Activated B cell treated with CpG ODN at 0.5 μM for 24 hours (primary cell): Measurements from ENCODE around the gene NPHP4. TPM values are rescaled to one million over a fixed set of nuclear protein-coding genes. Genes with fewer than 3 reads are reported as not detected.

Experiments used
- ATAC-seq: fragments of 200-7000 bp; cut with Tn5 transposase; one replicate; pipeline ENCODE4 v1.10.0; 2021; ENCODE audit warnings: low read depth, mild to moderate bottlenecking, moderate library complexity
- CTCF ChIA-PET: fragments of 350-600 bp; sonication (Branson Sonifier 250); formaldehyde crosslinking; loops from one replicate; lab custom pipeline; 2021; ENCODE audit warnings: antibody characterized with exemption; lab: Charles Lee
- POLR2A ChIA-PET: fragments of 350-600 bp; sonication (Branson Sonifier 250); formaldehyde crosslinking; loops from one replicate; lab custom pipeline; 2021; ENCODE audit warnings: antibody characterized with exemption; lab: Charles Lee
- DNase-seq: peaks from one replicate; pipeline ENCODE4 v3.0.0; 2022
- H3K27ac Mint-ChIP-seq: one replicate; pipeline ENCODE4 v1.8.0; 2020; ENCODE audit warnings: mixed read lengths
- H3K27me3 Mint-ChIP-seq: one replicate; pipeline ENCODE4 v1.8.0; 2021; ENCODE audit warnings: mixed read lengths
- H3K36me3 Mint-ChIP-seq: one replicate; pipeline ENCODE4 v1.8.0; 2021; ENCODE audit warnings: low read depth, mixed read lengths
- H3K4me1 Mint-ChIP-seq: one replicate; pipeline ENCODE4 v1.8.0; 2021; ENCODE audit warnings: mixed read lengths
- H3K4me3 Mint-ChIP-seq: one replicate; pipeline ENCODE4 v1.8.0; 2020; ENCODE audit warnings: mild to moderate bottlenecking, mixed read lengths
- H3K9me3 Mint-ChIP-seq: one replicate; pipeline ENCODE4 v1.8.0; 2020; ENCODE audit warnings: mixed read lengths
- intact Hi-C: fragments of 100-400 bp; cut with micrococcal nuclease; formaldehyde crosslinking; loops from one replicate; pipeline ENCODE4 v1.15.1; 2024
- total RNA-seq: library from RNA; stranded (reverse); gene quantifications from 2 replicates; pipeline ENCODE4 v1.2.3, GENCODE V29; 2022
- TF ChIP-seq, protein P1 (sequence below): fragments of 200-600 bp; IDR thresholded peaks from one replicate; pipeline ENCODE4 v1.8.0; 2022; ENCODE audit warnings: antibody characterized with exemption, mild to moderate bottlenecking

The NPHP4 gene
- total RNA-seq, 1 donor from 2014 or later, result 8.0 TPM

DNA sequence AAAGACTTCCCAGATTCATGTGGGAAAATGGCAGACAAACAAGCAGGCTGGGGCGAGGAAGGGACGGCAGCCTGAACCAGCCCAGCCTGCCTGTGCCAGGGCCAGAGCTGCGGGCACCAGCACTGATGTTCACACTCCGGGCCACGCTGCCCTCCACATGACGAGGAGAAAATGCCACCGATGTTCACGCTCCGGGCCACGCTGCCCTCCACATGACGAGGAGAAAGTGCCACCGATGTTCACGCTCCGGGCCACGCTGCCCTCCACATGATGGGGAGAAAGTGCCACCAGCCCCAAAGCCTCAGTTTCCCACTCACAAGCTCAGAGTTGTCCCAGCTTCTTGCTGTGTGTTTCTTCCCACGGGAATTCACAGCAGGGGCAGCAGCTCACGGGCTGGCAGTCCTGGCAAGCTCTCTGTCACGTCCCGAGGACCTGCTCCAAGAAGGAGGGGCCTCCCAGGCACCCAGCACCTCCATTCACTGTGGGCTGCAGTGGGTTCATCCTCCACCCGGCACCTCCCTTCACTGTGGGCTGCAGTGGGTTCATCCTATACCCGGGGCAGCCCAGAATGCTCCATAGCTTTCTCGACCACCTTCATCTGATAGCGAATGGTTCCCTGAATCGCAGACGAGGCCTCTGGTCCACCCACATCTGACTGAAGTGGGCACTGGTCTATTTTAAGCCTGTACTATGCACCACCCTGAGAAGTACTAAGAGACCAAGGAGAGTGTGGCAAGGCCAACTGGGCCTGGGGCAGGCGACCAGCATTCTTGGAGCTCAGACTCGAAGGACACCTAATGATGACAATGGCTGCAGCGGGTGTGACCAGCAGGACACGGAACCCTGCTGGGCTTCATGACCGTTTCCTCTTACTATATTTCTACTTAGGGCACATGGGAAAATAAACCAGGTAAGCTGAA, 108.8 kb downstream of the NPHP4 start:
- CTCF ChIA-PET, result no interaction called here

DNA sequence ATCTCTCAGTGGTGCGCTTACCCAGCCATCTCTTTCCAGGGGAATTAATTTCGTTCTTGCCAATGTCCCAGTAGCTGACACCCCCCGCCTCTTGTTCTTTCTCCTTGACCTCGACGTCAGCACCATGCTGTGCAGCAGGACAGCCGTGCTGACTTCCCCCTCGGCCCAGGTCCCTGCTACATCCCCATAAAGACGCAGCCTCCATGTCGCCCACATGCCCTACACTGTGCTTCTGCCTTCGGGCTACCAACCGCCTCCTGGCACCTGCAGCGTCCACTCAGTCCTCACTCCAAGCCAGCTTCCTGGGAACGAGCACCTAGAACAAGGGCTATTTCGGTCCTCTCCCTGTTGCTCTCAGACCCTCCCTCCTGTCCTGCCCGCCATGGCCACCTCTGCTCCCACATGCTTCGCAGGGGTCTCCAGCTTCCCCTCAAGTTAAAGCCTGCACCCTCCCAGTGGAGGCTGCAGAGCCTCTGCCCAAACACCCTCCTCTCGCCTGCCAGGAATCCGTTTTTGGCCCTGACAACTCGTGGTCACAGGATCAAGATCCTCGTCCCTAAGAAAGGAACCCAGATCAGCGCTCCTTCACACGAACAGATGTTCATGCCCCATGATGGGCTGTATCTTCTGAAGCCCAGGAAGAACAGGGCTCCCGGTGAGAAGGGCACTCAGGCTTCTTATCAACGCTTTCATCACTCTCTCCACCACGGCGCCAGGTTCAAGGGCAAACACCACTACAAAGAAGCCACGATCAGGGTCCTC, 109.7 kb downstream of the NPHP4 start:
- ChIA-PET POLR2A (no interaction called here), CTCF (no interaction called here)
- TF ChIP-seq, protein P1, sequence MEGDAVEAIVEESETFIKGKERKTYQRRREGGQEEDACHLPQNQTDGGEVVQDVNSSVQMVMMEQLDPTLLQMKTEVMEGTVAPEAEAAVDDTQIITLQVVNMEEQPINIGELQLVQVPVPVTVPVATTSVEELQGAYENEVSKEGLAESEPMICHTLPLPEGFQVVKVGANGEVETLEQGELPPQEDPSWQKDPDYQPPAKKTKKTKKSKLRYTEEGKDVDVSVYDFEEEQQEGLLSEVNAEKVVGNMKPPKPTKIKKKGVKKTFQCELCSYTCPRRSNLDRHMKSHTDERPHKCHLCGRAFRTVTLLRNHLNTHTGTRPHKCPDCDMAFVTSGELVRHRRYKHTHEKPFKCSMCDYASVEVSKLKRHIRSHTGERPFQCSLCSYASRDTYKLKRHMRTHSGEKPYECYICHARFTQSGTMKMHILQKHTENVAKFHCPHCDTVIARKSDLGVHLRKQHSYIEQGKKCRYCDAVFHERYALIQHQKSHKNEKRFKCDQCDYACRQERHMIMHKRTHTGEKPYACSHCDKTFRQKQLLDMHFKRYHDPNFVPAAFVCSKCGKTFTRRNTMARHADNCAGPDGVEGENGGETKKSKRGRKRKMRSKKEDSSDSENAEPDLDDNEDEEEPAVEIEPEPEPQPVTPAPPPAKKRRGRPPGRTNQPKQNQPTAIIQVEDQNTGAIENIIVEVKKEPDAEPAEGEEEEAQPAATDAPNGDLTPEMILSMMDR, result no peak
- no peak overlapping the region for H3K4me3 Mint-ChIP-seq
- H3K4me1 Mint-ChIP-seq, result no peaks in the 10 kb centered on the region
- intact Hi-C loops, result no loop called here
- H3K36me3 Mint-ChIP-seq, result peaks cover 22% of the 10 kb centered on the region
- peaks cover 11% of the 10 kb centered on the region for H3K9me3 Mint-ChIP-seq
- H3K27ac Mint-ChIP-seq, result no peak overlapping the region
- no peaks in the 10 kb centered on the region for H3K27me3 Mint-ChIP-seq
- DNase-seq, result no peak
- no peak for ATAC-seq

More for the DNA sequence above, 108.8 kb downstream of the NPHP4 start:
- Mint-ChIP-seq H3K4me3 (no peak overlapping the region), H3K4me1 (no peaks in the 10 kb centered on the region), H3K36me3 (peaks cover 22% of the 10 kb centered on the region), H3K27me3 (no peaks in the 10 kb centered on the region), H3K9me3 (peaks cover 11% of the 10 kb centered on the region), H3K27ac (no peak overlapping the region)
- POLR2A ChIA-PET, result no interaction called here
- intact Hi-C loops, result no loop called here
- ATAC-seq (no peak), DNase-seq (no peak)
- TF ChIP-seq, protein P1, result no peak

DNA sequence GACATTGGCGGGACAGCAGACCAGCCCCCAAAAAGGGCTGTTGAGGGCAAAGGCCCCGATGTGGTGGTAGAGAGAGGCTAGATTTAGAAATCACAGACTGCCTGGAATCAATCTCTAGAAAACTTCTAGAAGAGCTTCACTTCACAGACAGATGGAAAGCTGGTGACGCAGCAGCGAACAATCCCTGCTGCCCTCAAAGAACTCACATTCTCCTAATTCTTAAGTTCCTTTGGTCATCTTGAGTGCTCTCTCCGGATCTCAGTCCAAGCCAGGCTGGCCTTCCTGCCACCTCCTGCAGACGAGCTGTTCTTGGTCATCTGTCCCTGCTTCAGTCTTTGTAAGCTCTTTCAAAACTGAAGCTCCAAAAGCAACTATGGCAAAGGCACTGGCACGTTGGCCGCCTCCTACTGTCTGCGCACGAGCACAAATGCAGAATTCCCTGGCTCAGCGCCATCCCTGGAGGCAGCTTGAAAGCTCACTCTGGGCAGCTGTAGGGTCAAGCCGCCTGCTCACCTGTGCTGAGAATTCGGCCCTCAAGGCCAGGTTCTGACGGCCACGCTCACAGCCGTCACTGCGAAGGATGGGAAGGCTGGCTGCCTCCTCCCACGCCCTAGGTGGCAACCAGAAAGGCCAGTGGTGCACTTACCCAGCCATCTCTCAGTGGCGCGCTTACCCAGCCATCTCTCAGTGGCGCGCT, 110.6 kb downstream of the NPHP4 start:
- Mint-ChIP-seq H3K4me1 (no peaks in the 10 kb centered on the region), H3K4me3 (no peak overlapping the region), H3K36me3 (peaks cover 22% of the 10 kb centered on the region), H3K9me3 (peaks cover 11% of the 10 kb centered on the region), H3K27me3 (no peaks in the 10 kb centered on the region), H3K27ac (no peak overlapping the region)
- DNase-seq (no peak), ATAC-seq (no peak)
- intact Hi-C loops, result no loop called here
- ChIA-PET POLR2A (no interaction called here), CTCF (no interaction called here)
- TF ChIP-seq, protein P1, result no peak

DNA sequence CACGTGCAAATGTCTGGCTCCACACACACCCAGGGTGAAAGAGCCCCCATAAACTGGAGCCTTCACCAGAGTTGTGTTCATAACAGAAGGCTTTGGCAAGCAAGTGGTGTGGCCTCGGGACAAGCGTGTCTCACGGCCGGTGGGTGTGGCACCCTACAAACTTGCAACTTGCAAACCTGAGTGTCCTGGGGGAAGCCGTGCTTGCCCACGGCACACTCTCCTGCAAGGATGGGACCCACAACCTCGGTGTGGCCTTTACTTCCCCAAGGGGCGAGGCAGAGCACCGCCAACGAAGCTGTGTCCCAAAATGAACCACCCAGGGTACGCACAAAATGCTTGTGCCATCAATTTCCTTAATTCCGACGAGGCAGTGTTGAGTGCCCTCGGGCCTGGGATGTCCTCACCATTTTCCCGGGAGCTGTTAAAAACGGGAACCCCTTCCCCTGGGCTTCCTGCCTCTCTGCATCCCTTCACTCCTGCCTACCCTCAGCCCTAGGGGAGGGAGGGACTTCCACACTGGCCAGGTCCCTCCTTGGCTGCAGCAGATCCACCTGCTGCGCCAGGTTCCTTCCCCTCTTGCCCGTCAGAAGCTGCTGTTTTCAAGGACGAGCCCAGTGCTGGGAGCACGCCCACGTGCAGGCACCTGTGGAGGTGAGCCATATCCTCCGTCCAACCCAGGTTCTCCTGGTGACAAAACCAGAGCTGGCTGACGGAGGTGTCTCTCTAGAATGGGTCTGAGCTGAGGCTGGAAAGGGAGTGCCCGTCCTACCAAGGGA, 111.4 kb downstream of the NPHP4 start:
- Mint-ChIP-seq H3K4me3 (no peak overlapping the region), H3K27ac (no peak overlapping the region), H3K4me1 (no peaks in the 10 kb centered on the region), H3K27me3 (no peaks in the 10 kb centered on the region), H3K36me3 (peaks cover 22% of the 10 kb centered on the region), H3K9me3 (peaks cover 11% of the 10 kb centered on the region)
- intact Hi-C loops, result no loop called here
- ATAC-seq (no peak), DNase-seq (no peak)
- POLR2A ChIA-PET, result no interaction called here
- TF ChIP-seq, protein P1, result no peak
- CTCF ChIA-PET, result no interaction called here
